Posterior cingulate gyrus (tissue), 11 donors: Measurements from ENCODE around the gene CST7.

ENCODE experiments used
- DNase-seq, 10 donors: peaks; one replicate each; pipeline versions ENCODE4 v3.0.0 to v3.0.0-alpha.2; 2020 to 2021; ENCODE audit warnings: mixed read lengths in 3 of 10
- intact Hi-C: fragments of 100-400 bp; cut with DNase I; formaldehyde crosslinking; loops from one replicate; pipeline ENCODE4 v1.15.1; 2023

The CST7 gene

DNA sequence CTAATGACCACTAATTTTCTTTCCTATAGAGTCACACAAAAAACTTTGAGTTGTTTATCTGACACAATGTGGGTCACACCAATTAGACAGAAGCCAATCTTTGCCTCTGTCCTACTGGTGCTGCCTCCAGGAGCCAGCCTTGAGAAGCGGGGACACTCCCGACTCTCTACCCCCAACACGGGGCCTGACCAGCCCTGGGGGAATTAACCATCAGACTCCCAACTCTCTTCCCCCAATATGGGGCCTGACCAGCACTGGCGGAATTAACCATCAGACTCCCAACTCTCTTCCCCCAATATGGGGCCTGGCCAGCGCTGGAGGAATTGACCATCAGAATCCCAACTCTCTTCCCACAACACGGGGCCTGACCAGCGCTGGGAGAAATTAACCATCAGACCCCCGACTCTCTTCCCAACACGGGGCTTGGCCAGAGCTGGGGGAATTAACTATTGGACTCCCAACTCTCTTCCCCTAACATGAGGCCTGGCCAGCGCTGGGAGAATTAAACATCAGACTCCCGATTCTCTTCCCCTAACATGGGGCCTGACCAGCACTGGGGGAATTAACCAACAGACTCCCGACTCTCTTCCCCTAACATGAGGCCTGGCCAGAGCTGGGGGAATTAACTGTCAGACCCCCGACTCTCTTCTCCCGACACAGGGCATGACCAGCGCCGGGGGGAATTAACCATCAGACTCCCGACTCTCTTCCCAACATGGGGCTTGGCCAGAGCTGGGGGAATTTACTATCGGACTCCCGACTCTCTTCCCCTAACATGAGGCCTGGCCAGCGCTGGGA, 12.5 kb downstream of the CST7 start:
- intact Hi-C loops: no loop called here
- no peak for DNase-seq

DNA sequence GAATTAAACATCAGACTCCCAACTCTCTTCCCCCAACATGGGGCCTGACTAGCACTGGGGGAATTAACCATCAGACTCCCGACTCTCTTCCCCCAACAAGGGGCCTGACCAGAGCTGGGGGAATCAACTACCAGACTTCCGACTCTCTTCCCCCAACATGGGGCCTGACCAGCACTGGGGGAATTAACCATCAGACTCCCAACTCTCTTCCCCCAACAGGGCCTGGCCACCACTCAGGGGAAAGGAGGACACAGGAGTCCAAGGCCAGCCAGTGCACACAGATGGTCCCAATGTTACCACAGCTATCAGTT, 13.1 kb downstream of the CST7 start:
- no peak for DNase-seq
- intact Hi-C loops: no loop called here

DNA sequence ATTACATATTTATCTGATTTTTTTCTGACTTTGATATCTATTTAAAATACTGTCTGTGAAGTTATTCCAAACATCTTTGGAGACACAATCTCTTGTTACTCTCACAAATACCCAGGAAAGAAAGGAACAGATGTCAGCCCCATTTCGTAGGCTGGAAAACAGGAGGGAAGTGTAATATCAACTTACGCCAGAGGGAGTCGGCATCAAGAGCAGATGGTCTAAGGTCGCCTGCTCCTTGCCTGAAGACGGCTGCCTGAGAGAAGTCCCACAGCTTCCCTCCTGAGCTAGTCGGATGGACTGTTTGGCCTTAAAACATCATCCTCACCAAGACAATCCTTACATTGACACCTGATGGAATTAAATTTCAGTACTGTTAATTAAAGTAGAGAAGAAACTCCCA, 13.4 kb downstream of the CST7 start:
- intact Hi-C loops: no loop called here
- no peak for DNase-seq

DNA sequence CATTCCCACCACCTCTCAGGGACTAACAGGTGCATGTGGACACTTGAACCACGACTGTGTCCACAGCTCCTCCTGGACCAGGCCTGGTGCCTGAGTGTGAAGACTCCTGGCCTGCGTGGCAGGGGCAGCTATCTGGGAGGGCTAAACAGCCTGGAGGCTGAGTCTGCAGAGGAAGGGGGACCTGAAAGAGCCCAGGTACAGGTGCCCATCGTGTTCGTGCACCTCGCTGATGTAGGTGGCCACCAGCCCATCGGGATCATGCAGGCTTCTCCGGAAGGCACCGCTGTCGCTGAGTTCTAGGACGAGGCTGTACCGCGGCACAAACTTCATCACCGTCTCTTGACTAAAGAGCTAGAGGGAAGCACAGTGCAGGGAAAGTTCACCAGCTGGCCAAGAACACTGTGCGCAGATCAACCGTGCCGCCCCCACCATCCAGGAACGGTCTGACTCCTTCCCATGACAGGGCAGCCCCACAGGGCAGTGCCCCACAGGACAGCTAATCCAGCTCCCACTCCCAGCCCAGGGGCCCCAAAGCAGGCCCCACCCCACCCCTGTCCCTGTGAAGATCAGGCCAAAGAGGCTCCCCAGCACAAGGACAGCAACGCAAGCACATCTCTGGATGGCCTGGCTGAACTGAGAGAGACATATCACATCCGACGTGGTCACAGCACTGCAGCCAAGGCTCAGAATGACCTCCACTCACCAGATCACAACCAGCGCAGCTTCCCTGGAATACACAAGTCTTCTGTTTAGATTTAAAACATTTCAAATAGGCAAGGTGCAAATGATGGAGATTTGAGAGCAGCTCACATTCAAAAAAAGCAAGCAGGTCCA, 14.8 kb downstream of the CST7 start:
- intact Hi-C loops: no loop called here
- DNase-seq: no peak

DNA sequence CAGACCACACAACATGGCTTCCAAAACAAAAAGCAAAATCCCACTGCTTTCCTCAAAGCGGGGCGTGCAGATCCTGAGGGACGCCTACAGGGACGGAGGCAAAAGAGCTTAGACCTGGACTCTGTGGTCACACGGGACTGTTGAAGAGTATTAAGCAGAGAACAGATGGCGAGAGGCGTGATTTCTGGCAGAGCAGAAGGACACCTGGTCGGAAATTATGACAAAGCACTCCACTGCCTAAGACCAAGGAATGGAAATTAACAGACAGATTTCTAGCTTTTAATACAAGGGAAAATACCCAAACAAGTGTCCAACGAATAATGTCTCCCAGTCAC, 15.4 kb downstream of the CST7 start:
- no peak for DNase-seq
- intact Hi-C loops: no loop called here

DNA sequence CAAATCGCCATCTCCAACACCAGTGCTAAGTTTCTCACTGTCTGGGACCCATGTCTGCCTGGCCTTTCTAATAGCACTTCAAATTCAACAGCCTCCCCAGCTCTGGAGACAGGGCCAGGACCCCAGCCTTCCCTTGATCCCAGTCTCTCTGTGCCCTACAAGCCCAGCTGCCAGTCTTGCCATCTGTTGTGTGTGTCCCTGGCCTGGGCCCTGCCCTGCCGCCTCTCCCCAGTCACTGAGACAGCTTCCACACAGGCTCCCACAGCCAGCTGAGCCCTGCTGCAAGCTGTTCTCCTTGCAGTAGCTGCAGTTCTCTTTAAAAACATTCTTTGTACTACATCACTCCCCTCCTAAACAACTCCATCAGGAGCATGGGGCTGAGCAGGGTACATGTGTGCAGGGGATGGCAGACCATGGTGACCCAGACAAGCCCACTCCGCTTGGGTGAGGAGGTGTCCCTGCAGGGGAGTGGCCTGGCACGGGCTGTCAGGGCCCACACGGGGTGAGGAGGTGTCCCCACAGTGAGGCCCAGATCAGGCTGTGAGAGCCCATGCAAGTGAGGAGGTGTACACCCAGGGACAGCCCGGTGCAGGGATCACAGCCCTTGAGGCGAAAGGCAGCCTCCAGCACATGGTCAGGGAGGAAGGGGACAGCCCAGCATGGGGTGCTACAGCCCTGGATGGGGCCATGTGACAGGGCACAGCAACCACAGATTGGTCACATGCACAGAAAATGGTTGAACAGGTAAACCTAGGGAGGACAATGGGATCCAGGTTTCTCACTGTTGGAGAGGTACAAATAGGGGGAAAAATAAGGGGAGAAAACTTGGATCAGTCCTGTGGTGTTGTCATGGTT, 16.2 kb downstream of the CST7 start:
- DNase-seq: peak in 1 of 10 donors; percentile 87
- intact Hi-C loops: no loop called here

DNA sequence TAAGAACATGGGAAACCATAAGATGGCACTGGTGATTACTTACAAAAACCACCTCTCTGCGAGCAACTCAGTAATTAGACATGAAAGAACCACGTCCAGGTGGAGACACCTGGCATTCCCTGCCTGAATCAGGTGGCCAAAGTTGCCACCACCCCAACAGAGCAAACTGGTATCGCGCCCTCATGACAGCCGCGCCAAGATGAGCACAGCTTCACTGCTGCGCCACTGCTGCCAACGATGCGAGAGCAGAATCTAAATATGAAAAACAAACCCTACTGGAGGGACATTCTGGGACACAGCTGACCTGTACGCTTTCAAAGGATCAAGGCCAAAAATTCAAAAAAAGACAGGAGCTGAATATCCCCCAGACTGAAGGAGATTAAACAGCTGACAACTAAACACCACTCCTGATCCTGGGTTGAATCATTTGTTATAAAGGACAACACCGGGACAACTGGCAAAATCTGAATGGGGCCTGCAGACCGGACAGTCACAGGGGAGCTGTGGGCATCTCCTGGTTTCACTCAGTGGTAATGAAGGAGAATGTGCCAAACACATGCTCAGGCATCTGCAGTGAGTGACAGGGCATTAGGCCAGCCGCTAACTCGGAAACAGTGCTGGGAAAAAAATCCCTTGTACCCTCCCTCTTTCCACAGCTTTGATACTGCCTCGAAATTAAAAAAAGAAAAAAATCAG, 17.4 kb downstream of the CST7 start:
- intact Hi-C loops: no loop called here
- DNase-seq: peak in 1 of 10 donors; percentile 62

DNA sequence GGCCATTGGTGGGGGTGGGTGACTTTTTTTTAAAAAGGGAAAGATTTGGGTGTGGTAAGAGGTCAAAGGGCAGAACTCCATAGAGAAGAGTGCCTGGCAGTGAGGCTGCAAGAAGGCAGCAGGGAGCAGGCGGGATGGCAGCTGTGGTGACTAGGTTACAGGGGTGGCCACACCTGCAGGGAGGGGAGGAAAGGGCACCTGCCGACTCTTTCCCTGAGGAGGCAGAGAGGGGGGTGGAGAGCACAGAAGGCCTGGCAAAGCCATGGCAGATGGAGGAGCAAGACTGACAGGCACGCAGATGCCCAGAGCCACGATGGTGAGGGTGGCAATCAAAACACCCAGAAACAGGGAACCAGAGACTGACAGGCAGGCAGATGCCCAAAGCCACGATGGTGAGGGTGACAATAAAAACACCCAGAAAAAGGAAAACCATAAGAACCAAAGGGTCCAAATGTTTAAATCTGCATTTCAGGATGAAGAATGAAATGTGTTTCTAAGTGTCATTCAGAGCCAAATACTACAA, 19.3 kb downstream of the CST7 start:
- intact Hi-C loops: no loop called here
- DNase-seq: peak in 1 of 10 donors; percentile 35

DNA sequence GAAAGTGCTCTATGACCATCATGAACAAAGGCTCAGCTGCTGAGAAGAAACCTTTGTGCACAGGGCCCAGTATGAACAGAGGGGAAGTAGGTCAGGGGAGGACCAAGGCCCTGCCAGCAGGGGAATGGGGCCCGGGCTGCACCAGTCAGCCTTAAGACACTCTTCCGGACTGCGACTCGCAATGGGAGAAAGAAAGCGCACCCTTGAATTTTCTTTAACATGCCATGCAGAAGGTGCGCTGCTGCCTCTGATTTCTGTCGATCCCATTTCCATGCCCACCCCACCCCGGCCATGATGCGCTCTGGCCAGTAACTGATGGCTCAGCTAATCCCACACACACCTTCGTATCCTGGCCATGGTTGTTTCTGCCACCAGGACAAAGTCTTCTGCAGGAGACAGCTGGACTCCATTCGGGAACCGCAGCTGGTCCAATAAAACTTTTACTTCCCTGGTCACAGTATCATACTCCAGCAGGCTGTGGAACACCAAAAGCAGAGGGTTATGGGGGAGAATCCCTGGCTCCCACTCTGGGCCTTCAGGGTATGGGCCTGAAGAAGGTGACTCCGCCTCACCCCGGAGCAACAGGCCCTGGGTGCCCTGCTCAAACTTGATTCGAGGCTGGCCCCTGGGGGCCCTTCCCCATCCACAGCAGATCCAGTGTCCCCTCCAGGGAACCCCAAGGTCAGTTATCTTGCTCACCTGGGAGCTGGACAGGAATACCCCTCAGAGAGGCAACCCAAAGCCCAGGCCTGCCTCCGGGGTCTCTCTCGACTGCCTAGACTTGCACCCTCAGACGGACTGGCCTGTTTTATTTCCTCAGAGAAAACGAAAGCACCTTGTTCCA, 20.3 kb downstream of the CST7 start:
- intact Hi-C loops: no loop called here
- peak in 1 of 10 donors; percentile 58 for DNase-seq

DNA sequence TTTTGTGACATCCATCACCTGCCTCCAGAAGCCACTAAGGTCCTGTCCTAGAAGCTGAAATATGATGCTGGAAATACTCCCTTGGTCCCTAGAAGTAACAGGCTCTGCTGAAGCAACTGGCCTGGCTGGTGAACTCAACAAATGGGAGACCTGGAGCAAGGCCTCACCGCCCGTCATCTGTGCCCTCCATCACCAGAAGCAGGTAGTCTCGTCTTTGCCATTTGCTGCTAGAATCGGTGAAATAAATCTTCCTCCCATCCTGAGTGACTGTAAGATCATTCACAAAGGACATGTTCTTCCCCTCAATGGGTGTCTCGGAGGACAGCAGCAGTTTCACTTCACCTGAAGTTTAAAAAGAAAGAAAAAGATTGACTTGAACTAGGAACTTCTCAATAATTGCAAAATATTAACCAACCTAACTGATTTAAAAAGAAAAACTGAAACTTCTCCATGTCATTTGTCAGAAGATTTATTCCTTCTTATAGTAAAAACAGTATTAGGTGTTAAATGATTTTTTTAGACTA, 21.0 kb downstream of the CST7 start:
- DNase-seq: peak in 1 of 10 donors; percentile 32
- intact Hi-C loops: no loop called here

DNA sequence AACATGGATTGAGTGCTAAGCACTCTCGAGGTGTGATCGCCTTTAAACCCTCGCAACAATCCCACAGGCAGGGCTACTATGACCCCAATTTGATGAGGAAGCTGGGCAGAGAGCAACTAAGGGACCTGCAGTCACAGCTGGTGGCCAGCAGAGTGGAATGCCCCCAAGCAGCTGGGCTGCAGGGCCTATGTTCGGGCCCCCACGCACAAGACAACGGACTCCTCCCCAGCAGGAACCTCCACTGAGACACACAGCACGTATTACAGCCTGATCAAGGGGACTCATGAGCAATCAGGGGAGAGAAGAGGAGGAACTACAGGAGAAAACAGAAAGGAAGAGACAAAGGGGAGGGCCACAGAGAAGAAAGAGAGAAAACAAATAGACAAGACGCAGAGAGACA, 21.7 kb downstream of the CST7 start:
- peak in 1 of 10 donors; percentile 14 for DNase-seq
- intact Hi-C loops: no loop called here

DNA sequence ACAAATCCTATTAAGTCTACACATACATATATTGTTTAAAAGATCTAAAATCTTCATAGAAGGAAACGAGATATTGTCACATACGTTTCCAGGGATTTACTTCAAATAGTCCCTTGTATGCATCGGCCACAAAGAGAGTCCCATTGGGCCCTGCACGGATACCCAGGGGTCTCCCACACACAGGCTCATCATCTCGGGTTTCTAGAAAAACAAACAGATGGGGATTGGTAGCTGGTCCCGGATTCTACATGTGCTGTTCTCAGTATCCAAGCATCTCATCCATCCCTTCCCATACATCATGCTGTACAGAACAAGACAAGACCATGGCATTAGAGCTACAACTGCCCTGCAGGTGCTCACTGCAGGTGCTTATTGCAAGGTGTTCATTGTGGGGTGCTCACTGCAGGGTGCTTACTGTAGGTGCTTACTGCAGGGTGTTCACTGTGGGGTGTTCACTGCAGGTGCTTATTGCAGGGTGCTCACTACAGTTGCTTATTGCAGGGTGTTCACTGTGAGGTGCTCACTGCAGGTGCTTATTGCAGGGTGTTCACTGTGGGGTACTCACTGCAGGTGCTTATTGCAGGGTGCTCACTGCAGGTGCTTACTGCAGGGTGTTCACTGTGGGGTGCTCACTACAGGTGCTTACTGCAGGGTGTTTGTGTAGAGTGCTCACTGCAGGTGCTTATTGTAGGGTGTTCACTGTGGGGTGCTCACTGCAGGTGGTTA, 22.5 kb downstream of the CST7 start:
- peak in 1 of 10 donors; percentile 6 for DNase-seq
- intact Hi-C loops: no loop called here

DNA sequence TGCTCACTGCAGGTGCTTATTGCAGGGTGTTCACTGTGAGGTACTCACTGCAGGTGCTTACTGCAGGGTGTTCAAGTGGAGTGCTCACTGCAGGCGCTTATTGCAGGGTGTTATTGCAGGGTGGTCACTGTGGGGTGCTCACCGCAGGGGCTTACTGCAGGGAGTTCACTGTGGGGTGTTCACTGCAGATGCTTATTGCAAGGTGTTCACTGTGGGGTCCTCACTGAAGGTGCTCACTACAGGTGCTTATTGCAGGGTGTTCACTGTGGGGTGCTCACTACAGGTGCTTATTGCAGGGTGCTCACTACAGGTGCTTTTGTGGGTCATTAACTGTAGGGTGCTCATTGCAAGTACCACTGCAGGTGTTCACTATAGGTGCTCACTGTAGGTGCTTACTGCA, 23.3 kb downstream of the CST7 start:
- DNase-seq: peak in 1 of 10 donors; percentile 55
- intact Hi-C loops: no loop called here

DNA sequence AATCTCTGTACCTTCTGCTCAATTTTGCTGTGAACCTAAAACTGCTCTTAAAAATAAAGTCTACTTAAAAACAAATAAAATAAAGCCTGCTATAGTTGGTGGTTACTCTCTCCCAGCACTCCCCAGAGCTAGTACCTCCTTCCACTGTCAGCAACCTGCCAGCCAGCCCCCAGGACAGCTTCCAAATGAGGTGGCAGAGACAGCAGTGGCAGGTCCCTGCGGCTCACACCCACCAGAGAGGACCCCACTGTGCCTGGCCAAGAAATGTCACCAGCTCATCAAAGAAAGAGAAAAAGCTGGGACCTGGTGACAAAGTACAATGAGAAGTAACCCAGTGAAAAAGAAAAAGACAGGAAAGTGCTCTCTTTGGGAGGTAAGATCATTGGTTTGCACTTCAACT, 28.3 kb downstream of the CST7 start:
- intact Hi-C loops: no loop called here
- peak in 2 of 10 donors; percentile 35 to 74 for DNase-seq

DNA sequence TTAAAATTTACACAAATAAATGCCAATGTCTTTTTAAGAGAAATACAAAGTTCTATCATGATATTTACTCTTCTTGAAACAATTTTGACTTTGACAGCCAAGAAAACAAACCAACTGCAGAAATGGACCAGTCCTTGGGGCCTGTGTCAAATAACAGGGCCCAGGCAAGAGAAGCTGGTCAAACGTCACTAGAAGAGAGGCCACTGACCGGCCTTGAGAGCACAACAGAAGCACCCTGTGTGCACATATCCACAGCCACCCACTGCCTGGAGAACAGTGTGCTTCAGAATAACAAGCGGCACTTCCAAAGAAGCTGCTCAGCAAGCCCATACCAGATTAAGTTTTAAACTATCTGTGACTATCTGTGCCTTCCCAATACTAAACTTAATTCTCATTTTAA, 28.7 kb downstream of the CST7 start:
- intact Hi-C loops: no loop called here
- peak in 3 of 10 donors; percentile 42 to 86 (median 59) for DNase-seq

DNA sequence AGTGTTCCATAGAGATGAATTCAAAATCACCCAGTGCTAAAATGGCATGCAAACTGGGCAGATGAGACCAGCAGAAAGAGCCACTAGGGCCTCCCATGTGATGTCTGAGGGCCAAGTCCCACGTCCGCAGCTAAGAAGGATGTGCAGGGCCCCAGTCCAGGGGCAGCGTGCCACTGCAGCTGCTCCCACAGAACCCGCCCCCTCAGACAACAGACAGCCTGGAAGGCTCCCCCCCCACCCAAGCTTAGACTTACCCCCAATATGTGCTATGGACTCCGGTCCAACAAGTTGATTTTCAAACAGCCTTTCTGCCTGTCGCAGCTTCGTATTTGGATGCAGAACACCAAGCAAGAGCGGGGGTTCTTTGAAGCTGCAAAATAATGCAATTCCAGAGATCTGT, 29.4 kb downstream of the CST7 start:
- peak; percentile 63 to 97 (median 76) for DNase-seq
- intact Hi-C loops: no loop called here

DNA sequence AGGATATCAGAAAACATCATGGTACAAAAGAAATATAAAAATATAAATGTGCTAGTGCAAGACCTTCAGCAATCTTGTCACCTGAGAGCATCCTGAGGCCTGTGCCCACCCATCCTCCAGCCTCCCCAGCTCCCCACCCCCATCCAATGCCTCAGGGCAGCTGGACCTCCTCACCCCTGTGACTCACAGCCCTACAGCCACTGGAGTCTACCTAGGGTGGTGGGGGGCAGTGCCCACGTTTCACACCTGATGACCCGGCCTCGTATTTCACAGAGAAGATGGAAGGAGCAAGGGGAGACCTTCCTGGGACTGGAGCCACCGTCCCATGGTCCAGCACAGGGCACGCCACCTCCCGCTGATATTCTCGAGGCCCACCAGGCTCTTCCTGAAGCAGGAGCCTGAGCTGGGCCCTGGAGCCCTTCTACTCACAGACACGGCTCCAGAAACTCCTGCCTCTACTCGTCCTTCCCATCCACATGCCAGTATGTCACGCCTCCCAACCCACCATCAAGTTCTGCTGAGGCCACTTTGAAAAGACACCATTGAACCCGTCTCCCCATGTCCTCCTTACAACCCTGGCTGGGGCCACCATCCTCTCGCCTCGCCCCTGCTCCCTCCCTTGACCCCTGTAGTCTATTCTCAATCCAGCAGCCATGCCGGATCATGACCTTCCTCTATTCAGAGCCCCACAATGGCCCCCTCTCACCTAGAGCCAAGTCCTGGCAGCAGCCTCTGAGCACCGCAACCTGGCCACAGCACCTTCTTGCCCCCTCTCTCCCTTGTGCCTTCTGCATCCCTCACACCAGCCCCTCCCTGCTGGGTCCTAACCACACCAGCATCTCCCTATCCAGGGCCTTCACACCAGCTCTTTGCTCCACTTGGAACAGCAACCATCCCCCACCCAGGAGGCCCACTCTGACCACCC, 30.2 kb downstream of the CST7 start:
- peak in 1 of 10 donors; percentile 57 for DNase-seq
- intact Hi-C loops: no loop called here
